Stimulated activated effector memory CD8-positive, alpha-beta T cell treated with anti-CD3 and anti-CD28 coated beads, Interleukin-12 subunit alpha, Interleukin-12 subunit beta, amount 100 ng/mL, for 72 hours (primary cell): ENCODE data around the gene LGALSL.
A peak's percentile ranks its signal among the peaks of the same experiment; 100 is the strongest.

Experiments used
- ATAC-seq: fragments of 150-1000 bp; cut with Tn5 transposase; 2 replicates; pipeline ENCODE4 v1.10.0; 2021
- DNase-seq, 2 donors: peaks; one replicate each; pipeline ENCODE4 v3.0.0; 2021 to 2022; ENCODE audit warnings: low spot score in 2 of 2
- H3K27ac Mint-ChIP-seq: one replicate; pipeline ENCODE4 v1.8.0; 2022; ENCODE audit warnings: mild to moderate bottlenecking, mixed read lengths
- H3K36me3 Mint-ChIP-seq: one replicate; pipeline ENCODE4 v1.8.0; 2022; ENCODE audit warnings: mild to moderate bottlenecking, mixed read lengths
- H3K4me1 Mint-ChIP-seq: one replicate; pipeline ENCODE4 v1.8.0; 2022; ENCODE audit warnings: mixed read lengths
- H3K4me3 Mint-ChIP-seq: one replicate; pipeline ENCODE4 v1.8.0; 2022; ENCODE audit warnings: mild to moderate bottlenecking, mixed read lengths
- H3K9me3 Mint-ChIP-seq: one replicate; pipeline ENCODE4 v1.8.0; 2022; ENCODE audit warnings: mixed read lengths

Gene LGALSL

DNA sequence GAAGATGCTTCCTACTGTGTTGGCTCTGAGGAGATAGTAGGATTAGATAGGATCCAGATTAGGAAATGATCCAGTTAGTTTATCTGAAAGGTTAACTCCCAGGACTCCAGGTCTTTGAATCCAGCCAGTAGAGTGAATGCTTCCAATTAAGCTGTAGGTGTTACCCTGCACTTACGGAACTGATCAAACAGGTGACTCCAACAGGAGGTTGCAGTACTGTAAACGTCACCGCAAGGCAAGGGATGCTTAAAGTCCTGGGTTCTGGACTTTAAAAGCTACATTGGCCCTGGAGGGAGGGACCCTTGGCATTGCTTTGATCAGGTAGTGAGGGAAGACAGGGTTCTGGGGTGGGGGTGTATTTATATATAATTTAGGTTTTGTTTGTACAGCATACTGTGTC, 5.6 kb downstream of the LGALSL start:
- DNase-seq (no peak), ATAC-seq (no peak)
- Mint-ChIP-seq H3K9me3 (no peaks in the 10 kb centered on the region), H3K27ac (no peak overlapping the region), H3K4me1 (no peaks in the 10 kb centered on the region), H3K36me3 (no peaks in the 10 kb centered on the region), H3K4me3 (no peak overlapping the region)

- Mint-ChIP-seq H3K4me3 (no peak overlapping the region), H3K4me1 (no peaks in the 10 kb centered on the region), H3K36me3 (no peaks in the 10 kb centered on the region), H3K9me3 (no peaks in the 10 kb centered on the region), H3K27ac (no peak overlapping the region)
- ATAC-seq (no peak), DNase-seq (no peak)
These were observed 6.4 kb downstream of the LGALSL start for GRCh38 chr2:64460330-64460729.

DNA sequence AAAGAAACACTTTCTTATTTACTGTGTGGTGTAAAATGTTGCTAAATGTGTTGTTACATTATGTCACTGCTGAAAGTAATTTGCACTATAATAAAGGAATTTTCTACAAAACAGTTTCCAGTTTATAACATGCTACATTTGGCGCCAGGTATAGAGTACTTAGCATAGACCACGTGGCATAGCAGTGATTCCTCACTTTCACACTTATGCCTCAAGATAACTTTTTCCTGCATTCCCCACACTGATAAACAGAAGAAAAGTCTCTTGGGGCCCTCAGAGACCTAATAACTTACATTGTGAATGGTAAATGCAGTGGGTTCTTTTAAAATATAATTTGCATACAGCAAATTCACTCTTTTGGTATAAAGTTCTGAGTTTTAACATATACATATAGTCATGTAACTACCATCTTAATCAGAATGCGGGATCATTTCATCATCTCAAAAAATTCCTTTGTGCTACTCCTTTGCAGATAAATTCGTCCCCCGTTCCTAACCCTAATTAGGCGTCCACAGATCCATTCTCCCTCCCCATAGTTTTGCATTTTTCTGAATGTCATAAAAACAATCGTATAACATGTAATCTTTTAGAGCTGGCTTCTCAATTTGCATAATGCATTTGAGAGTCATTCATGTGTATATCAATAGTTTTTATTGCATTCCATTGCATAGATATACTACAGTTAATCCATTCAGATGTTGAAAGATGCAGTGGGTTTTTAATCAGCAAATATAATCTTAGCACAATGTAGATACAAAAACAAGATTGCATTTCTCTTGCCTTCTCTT, 7.5 kb downstream of the LGALSL start:
- Mint-ChIP-seq H3K4me1 (no peaks in the 10 kb centered on the region), H3K4me3 (no peak overlapping the region), H3K27ac (no peak overlapping the region), H3K9me3 (no peaks in the 10 kb centered on the region), H3K36me3 (no peaks in the 10 kb centered on the region)
- ATAC-seq (no peak), DNase-seq (no peak)

GRCh38 chr2:64462171-64462570, 8.2 kb downstream of the LGALSL start:
- no peak for ATAC-seq
- no peak for DNase-seq
- Mint-ChIP-seq H3K27ac (no peak overlapping the region), H3K36me3 (no peaks in the 10 kb centered on the region), H3K4me3 (no peak overlapping the region), H3K4me1 (no peaks in the 10 kb centered on the region), H3K9me3 (no peaks in the 10 kb centered on the region)

DNA sequence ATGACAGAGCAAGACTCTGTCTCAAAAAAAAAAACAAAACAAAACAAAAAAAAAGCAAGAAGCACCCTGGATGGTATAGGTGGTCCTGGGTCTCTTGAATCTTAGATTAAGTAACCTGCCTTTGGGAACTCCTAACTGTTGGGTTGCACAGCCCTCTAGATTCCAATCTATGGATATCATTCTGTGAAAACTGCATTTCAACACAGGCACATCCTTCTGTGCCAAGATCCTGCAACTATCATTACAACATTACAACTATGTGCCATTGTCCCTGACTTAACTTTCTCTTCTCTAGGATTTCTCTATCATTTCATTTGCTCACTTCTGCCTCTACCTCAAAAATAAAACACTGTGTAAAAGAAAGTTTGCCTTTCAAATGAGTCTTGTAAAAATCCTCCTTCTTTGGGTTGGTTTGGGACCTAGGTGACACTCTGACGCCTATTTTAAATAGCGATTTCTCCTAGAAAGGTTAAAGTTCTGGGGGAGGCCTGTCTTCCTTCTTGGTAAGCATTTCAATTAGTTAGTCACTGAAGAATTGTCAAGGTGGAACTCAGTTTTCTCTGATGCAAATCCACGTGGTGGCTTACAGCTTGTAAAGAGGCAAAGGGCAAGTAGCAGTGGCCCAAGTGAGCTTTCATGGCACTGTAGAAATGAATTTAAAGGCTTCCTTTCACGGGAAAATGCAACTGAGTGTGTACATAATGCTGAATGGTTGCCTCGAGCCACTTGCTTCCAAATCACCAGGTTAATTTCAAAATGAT, 9.2 kb downstream of the LGALSL start:
- no peak for DNase-seq
- no peaks in the 10 kb centered on the region for H3K9me3 Mint-ChIP-seq
- no peaks in the 10 kb centered on the region for H3K36me3 Mint-ChIP-seq
- H3K4me1 Mint-ChIP-seq: no peaks in the 10 kb centered on the region
- no peak for ATAC-seq
- H3K27ac Mint-ChIP-seq: no peak overlapping the region
- H3K4me3 Mint-ChIP-seq: no peak overlapping the region

GRCh38 chr2:64463781-64464180, 9.8 kb downstream of the LGALSL start:
- H3K27ac Mint-ChIP-seq: no peak overlapping the region
- no peaks in the 10 kb centered on the region for H3K4me1 Mint-ChIP-seq
- DNase-seq (no peak), ATAC-seq (no peak)
- no peaks in the 10 kb centered on the region for H3K36me3 Mint-ChIP-seq
- H3K9me3 Mint-ChIP-seq: no peaks in the 10 kb centered on the region
- no peak overlapping the region for H3K4me3 Mint-ChIP-seq

GRCh38 chr2:64466478-64467085, 12.6 kb downstream of the LGALSL start:
- no peak overlapping the region for H3K4me3 Mint-ChIP-seq
- no peak overlapping the region for H3K27ac Mint-ChIP-seq
- no peak for ATAC-seq
- H3K9me3 Mint-ChIP-seq: no peaks in the 10 kb centered on the region
- no peaks in the 10 kb centered on the region for H3K4me1 Mint-ChIP-seq
- no peaks in the 10 kb centered on the region for H3K36me3 Mint-ChIP-seq
- no peak for DNase-seq

DNA sequence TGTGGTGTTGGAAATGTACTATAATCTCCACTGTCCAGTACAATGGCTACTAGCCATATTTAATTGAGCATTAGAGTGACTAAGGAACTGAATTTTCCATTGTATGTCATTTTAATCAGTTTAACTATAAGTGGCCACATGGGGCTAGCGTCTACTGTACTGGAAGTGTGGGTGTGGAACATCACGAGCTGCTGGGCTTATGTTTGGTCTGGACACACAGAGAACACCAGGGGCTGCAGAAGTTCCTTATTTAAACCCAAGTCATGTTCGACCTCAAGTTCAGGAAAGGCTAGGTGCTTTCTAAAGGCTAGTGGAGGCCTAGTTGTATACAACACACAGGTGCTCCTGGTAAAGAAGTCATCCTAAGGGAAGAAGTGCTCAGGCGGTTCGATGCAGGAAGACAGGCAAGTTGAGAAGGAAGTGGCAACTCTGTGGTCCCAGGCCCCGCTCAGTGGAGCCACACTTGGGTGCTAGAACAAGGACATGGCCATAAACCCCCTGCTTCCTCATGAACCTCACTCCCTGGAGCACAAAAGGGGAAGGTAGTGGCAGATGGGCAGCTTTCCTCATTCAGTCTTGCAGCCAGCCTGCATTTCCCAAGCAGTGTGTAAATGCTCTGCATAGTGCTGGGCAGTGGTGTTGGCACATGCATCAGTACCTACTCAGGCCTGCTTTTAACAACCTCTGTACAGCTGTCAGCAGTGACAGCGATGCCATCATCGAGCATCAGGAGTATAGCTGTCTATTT, 13.3 kb downstream of the LGALSL start:
- no peak for ATAC-seq
- no peak overlapping the region for H3K27ac Mint-ChIP-seq
- H3K4me3 Mint-ChIP-seq: no peak overlapping the region
- DNase-seq: no peak
- H3K9me3 Mint-ChIP-seq: no peaks in the 10 kb centered on the region
- no peaks in the 10 kb centered on the region for H3K36me3 Mint-ChIP-seq
- H3K4me1 Mint-ChIP-seq: no peaks in the 10 kb centered on the region

- Mint-ChIP-seq H3K27ac (no peak overlapping the region), H3K9me3 (no peaks in the 10 kb centered on the region), H3K4me3 (no peak overlapping the region), H3K36me3 (no peaks in the 10 kb centered on the region), H3K4me1 (no peaks in the 10 kb centered on the region)
- ATAC-seq (no peak), DNase-seq (no peak)
These were observed 15.3 kb downstream of the LGALSL start for GRCh38 chr2:64469261-64469660.

GRCh38 chr2:64470071-64470470, 16.1 kb downstream of the LGALSL start:
- H3K4me3 Mint-ChIP-seq: no peak overlapping the region
- no peak overlapping the region for H3K27ac Mint-ChIP-seq
- no peak for DNase-seq
- no peaks in the 10 kb centered on the region for H3K36me3 Mint-ChIP-seq
- no peak for ATAC-seq
- no peaks in the 10 kb centered on the region for H3K4me1 Mint-ChIP-seq
- H3K9me3 Mint-ChIP-seq: no peaks in the 10 kb centered on the region

DNA sequence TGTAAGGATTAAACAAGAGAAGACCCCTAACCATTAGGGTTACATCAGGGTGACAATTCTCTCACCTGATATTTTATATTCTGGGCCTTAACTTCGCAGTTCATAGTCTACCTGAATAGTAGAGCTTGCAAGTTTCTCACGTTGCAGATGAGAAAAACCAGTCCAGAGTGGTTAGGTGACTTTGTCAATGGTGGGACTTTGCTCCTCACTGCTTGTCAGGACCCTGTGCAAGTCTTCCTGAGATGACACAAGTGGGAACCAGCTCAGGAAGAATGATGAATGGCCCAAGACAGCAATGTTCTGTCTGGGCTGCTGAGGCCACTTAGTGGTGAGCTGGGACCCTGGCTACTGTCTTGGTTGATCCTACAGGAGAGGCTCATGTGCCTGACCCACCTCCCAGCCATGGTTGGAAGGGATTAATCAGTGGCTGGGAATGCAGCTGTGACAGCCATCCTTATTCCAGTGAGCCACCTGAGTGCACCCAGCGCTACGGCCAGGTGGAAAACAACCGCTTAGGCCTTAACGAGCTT, 16.9 kb downstream of the LGALSL start:
- H3K9me3 Mint-ChIP-seq: no peaks in the 10 kb centered on the region
- ATAC-seq (no peak), DNase-seq (no peak)
- H3K4me3 Mint-ChIP-seq: no peak overlapping the region
- H3K27ac Mint-ChIP-seq: no peak overlapping the region
- no peaks in the 10 kb centered on the region for H3K36me3 Mint-ChIP-seq
- H3K4me1 Mint-ChIP-seq: no peaks in the 10 kb centered on the region

- DNase-seq (no peak), ATAC-seq (no peak)
- Mint-ChIP-seq H3K4me3 (no peak overlapping the region), H3K36me3 (no peaks in the 10 kb centered on the region), H3K9me3 (no peaks in the 10 kb centered on the region), H3K27ac (no peak overlapping the region), H3K4me1 (no peaks in the 10 kb centered on the region)
These were observed 17.6 kb downstream of the LGALSL start for GRCh38 chr2:64471600-64471999.

- H3K9me3 Mint-ChIP-seq: no peaks in the 10 kb centered on the region
- no peak overlapping the region for H3K4me3 Mint-ChIP-seq
- H3K27ac Mint-ChIP-seq: peak overlapping the region; percentile 60
- no peaks in the 10 kb centered on the region for H3K4me1 Mint-ChIP-seq
- no peaks in the 10 kb centered on the region for H3K36me3 Mint-ChIP-seq
- DNase-seq (no peak), ATAC-seq (no peak)
These were observed 18.9 kb downstream of the LGALSL start for GRCh38 chr2:64472881-64473280.

DNA sequence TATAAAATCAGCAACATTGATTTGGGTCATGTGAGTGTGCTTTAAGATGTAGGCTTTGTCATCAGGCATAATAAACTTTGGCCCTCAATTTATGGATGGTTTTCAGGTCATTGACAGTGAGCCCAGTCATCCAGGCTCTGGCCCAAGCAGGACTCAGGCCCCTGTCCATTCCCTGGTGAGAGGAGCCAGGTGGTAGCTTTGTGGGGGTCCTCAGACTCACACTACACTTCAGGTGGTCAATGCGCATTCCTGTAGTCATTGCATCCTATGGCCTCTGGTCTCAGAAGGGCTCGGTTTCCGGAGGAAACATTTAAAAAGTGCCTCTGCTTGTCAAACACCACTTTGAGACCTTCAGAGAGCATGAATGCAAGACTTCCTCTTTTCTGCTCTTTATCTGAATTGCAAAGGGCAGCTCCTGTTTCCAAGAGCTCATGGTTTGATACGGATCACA, 20.2 kb downstream of the LGALSL start:
- ATAC-seq (no peak), DNase-seq (no peak)
- Mint-ChIP-seq H3K9me3 (no peaks in the 10 kb centered on the region), H3K36me3 (no peaks in the 10 kb centered on the region), H3K4me1 (no peaks in the 10 kb centered on the region), H3K27ac (no peak overlapping the region), H3K4me3 (no peak overlapping the region)

DNA sequence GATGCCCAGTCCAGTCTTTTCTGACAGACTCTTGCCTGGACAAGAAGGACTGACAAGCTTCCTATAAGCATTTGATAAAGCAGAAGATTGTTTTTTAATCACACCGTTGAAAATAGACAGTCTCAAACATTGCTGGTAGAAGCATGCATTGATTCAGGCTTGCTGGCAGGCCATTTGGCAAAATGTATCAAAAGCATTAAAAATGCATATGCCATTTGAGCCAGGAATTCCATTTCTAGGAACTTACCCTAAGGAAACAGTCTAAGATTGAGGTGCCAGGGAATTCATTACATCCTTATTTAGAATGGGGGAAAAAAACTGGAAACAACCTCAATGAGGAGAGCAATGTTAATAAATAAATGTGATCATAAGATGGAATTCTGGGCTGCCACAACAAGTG, 20.7 kb downstream of the LGALSL start:
- no peak overlapping the region for H3K27ac Mint-ChIP-seq
- H3K4me3 Mint-ChIP-seq: no peak overlapping the region
- H3K9me3 Mint-ChIP-seq: no peaks in the 10 kb centered on the region
- DNase-seq: no peak
- H3K36me3 Mint-ChIP-seq: no peaks in the 10 kb centered on the region
- H3K4me1 Mint-ChIP-seq: no peaks in the 10 kb centered on the region
- no peak for ATAC-seq
